Activated CD4-positive, alpha-beta T cell treated with anti-CD3 and anti-CD28 coated beads for 36 hours (primary cell): ENCODE results near the gene FAM20C. TPM values are rescaled to one million over a fixed set of nuclear protein-coding genes. Genes with fewer than 3 reads are reported as not detected.

Experiments used
- ATAC-seq: fragments of 200-7000 bp; cut with Tn5 transposase; one replicate; pipeline ENCODE4 v1.10.0; 2021; ENCODE audit warnings: mild to moderate bottlenecking, moderate library complexity
- CTCF ChIA-PET: fragments of 350-600 bp; sonication (Branson Sonifier 250); formaldehyde crosslinking; loops from one replicate; lab custom pipeline; 2021; ENCODE audit warnings: antibody characterized with exemption; lab: Charles Lee
- POLR2A ChIA-PET: fragments of 350-600 bp; sonication (Branson Sonifier 250); formaldehyde crosslinking; loops from one replicate; lab custom pipeline; 2021; ENCODE audit warnings: antibody characterized with exemption, inconsistent platforms; lab: Charles Lee
- DNase-seq: peaks from one replicate; pipeline ENCODE4 v3.0.0-alpha.2; 2020
- H3K27ac Mint-ChIP-seq: one replicate; pipeline ENCODE4 v1.8.0; 2021; ENCODE audit warnings: mixed read lengths
- H3K27me3 Mint-ChIP-seq: one replicate; pipeline ENCODE4 v1.8.0; 2021; ENCODE audit warnings: mixed read lengths
- H3K36me3 Mint-ChIP-seq: one replicate; pipeline ENCODE4 v1.8.0; 2021; ENCODE audit warnings: low read depth, mixed read lengths
- H3K4me1 Mint-ChIP-seq: one replicate; pipeline ENCODE4 v1.8.0; 2021; ENCODE audit warnings: mixed read lengths
- H3K4me3 Mint-ChIP-seq: one replicate; pipeline ENCODE4 v1.8.0; 2021; ENCODE audit warnings: mild to moderate bottlenecking, moderate library complexity, mixed read lengths
- H3K9me3 Mint-ChIP-seq: one replicate; pipeline ENCODE4 v1.8.0; 2021; ENCODE audit warnings: low read depth, mixed read lengths
- intact Hi-C, 2 experiments: fragments of 100-400 bp; cut with DNase I in 1 of 2; cut with micrococcal nuclease in 1 of 2; formaldehyde crosslinking; loops; one replicate each; pipeline versions ENCODE4 v1.14.2 to v1.15.1; 2022 to 2024; cut with DNase I, micrococcal nuclease
- total RNA-seq, 2 experiments: library from RNA; stranded (reverse); gene quantifications; one replicate each; pipeline ENCODE4 v1.2.3, GENCODE V29; 2021

Gene FAM20C
- total RNA-seq, 2 experiments from 2014 or later, result 0.21 to 0.59 TPM

DNA sequence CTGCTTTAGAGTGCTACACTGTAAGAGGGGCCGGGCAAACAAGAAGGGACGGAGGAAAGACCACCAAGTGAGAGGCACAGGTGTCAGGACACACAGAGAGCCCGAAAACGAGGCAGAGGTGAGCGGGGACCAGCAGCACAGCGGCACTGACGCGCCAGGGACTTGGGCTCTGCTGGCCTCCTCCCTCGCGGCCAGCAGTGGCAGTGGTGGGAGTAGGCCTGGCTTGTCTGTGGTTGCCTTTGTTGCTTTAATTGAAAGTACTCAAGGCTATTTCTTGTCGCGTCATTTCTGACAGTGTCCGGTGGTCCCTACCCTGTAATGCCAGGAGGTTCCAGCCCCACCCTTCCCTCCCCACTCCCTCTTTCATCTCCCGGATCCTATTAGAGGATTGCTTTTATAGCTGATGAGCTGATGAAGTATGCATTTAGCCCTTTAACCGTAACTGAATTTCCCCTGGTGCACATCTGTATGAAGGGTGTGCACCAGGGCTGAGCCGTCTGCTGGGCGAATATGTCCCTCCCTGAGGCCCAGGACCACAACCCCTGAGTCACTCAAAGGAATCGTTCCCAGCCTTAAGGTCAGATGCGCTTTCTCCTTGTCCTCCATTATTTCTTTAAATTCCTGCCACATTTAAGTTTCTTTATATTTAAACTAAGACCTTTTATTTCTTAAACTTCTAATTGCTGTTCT, 39.5 kb upstream of the FAM20C start:
- peaks cover 13% of the 10 kb centered on the region for H3K4me1 Mint-ChIP-seq
- H3K9me3 Mint-ChIP-seq, result no peaks in the 10 kb centered on the region
- H3K27ac Mint-ChIP-seq, result no peak overlapping the region
- intact Hi-C loops, result no loop called here
- ChIA-PET CTCF (no interaction called here), POLR2A (no interaction called here)
- H3K36me3 Mint-ChIP-seq, result peaks cover 2% of the 10 kb centered on the region
- ATAC-seq (no peak), DNase-seq (no peak)
- no peaks in the 10 kb centered on the region for H3K27me3 Mint-ChIP-seq
- H3K4me3 Mint-ChIP-seq, result no peak overlapping the region

GRCh38 chr7:153604-154003, 38.8 kb upstream of the FAM20C start:
- ATAC-seq, result no peak
- H3K4me3 Mint-ChIP-seq, result no peak overlapping the region
- CTCF ChIA-PET, result no interaction called here
- peaks cover 11% of the 10 kb centered on the region for H3K4me1 Mint-ChIP-seq
- DNase-seq, result no peak
- no peak overlapping the region for H3K27ac Mint-ChIP-seq
- no peaks in the 10 kb centered on the region for H3K9me3 Mint-ChIP-seq
- H3K27me3 Mint-ChIP-seq, result no peaks in the 10 kb centered on the region
- POLR2A ChIA-PET, result no interaction called here
- H3K36me3 Mint-ChIP-seq, result peaks cover 2% of the 10 kb centered on the region
- intact Hi-C loops, result no loop called here

DNA sequence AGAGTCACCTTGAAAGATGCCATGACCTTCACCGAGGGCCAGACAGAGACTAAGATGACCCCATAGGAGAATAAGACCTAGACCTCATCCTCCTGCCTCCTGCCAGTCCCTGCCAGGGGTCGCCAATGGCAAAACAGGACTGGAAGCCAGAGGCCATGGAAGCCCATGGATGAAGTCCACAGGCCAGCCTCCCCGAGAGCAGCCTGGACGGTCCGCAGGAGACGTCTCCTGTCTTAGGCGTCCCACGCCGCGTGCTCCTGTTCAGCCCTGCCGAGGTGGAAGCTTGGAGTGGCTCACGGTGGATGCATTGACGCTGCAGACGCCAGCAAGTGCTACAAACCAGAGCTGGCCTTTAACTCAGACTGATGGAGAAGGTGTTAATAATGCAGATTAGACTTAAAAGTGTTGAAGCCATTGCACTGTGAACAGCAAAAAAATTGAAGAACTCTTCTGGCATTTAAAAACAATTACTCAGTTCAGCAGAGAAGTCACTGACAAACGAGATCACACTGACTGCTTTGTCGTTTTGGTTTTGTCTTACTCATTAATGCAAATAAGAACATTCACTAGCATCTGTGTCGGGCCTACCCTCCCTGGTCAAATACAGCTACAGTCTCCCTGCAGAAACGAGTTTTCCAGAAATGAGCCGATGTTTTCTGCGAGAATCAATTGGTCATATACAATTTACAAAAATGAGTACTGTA, 38.1 kb upstream of the FAM20C start:
- Mint-ChIP-seq H3K9me3 (no peaks in the 10 kb centered on the region), H3K4me3 (no peak overlapping the region), H3K27ac (no peak overlapping the region), H3K4me1 (peaks cover 11% of the 10 kb centered on the region), H3K27me3 (no peaks in the 10 kb centered on the region), H3K36me3 (peaks cover under 1% of the 10 kb centered on the region)
- CTCF ChIA-PET, result interaction anchor here (0.5 kb wide), 2 partner anchors 95 to 172 kb away, joined by 3 read pairs; no protein-coding TSS in a partner anchor
- intact Hi-C loops, result no loop called here
- POLR2A ChIA-PET, result no interaction called here
- DNase-seq, result no peak
- ATAC-seq, result no peak

- no peak for DNase-seq
- no peak for ATAC-seq
- Mint-ChIP-seq H3K4me1 (peaks cover 3% of the 10 kb centered on the region), H3K27ac (no peak overlapping the region), H3K36me3 (no peaks in the 10 kb centered on the region), H3K9me3 (no peaks in the 10 kb centered on the region), H3K27me3 (no peaks in the 10 kb centered on the region), H3K4me3 (no peak overlapping the region)
- intact Hi-C loops, result no loop called here
- ChIA-PET CTCF (no interaction called here), POLR2A (no interaction called here)
Observed at GRCh38 chr7:155469-155900, 36.9 kb upstream of the FAM20C start.

- ChIA-PET CTCF (no interaction called here), POLR2A (interaction anchor here (0.6 kb wide), 1 partner anchor 31 kb away, joined by 3 read pairs; no protein-coding TSS in a partner anchor)
- no peaks in the 10 kb centered on the region for H3K9me3 Mint-ChIP-seq
- H3K4me3 Mint-ChIP-seq, result no peak overlapping the region
- intact Hi-C loops, result no loop called here
- no peaks in the 10 kb centered on the region for H3K4me1 Mint-ChIP-seq
- ATAC-seq (no peak), DNase-seq (no peak)
- H3K36me3 Mint-ChIP-seq, result no peaks in the 10 kb centered on the region
- H3K27ac Mint-ChIP-seq, result no peak overlapping the region
- H3K27me3 Mint-ChIP-seq, result no peaks in the 10 kb centered on the region
Observed at GRCh38 chr7:156111-157007, 36.0 kb upstream of the FAM20C start.

- intact Hi-C loops, result no loop called here
- Mint-ChIP-seq H3K36me3 (no peaks in the 10 kb centered on the region), H3K27ac (no peak overlapping the region), H3K9me3 (no peaks in the 10 kb centered on the region), H3K4me1 (no peaks in the 10 kb centered on the region), H3K4me3 (no peak overlapping the region), H3K27me3 (no peaks in the 10 kb centered on the region)
- no peak for ATAC-seq
- POLR2A ChIA-PET, result interaction anchor here (0.6 kb wide), 1 partner anchor 32 kb away, joined by 3 read pairs; no protein-coding TSS in a partner anchor
- CTCF ChIA-PET, result interaction anchor here (0.8 kb wide), 1 partner anchor 231 kb away, joined by 3 read pairs; no protein-coding TSS in a partner anchor
- DNase-seq, result no peak
Observed at GRCh38 chr7:157008-157310, 35.4 kb upstream of the FAM20C start.

GRCh38 chr7:157771-158625, 34.4 kb upstream of the FAM20C start:
- ChIA-PET POLR2A (no interaction called here), CTCF (interaction anchor here (0.8 kb wide), 1 partner anchor 230 kb away, joined by 3 read pairs; no protein-coding TSS in a partner anchor)
- H3K27ac Mint-ChIP-seq, result no peak overlapping the region
- no peak overlapping the region for H3K4me3 Mint-ChIP-seq
- no peaks in the 10 kb centered on the region for H3K36me3 Mint-ChIP-seq
- no peak for ATAC-seq
- DNase-seq, result no peak
- no peaks in the 10 kb centered on the region for H3K4me1 Mint-ChIP-seq
- no peaks in the 10 kb centered on the region for H3K27me3 Mint-ChIP-seq
- intact Hi-C loops, result no loop called here
- H3K9me3 Mint-ChIP-seq, result no peaks in the 10 kb centered on the region

DNA sequence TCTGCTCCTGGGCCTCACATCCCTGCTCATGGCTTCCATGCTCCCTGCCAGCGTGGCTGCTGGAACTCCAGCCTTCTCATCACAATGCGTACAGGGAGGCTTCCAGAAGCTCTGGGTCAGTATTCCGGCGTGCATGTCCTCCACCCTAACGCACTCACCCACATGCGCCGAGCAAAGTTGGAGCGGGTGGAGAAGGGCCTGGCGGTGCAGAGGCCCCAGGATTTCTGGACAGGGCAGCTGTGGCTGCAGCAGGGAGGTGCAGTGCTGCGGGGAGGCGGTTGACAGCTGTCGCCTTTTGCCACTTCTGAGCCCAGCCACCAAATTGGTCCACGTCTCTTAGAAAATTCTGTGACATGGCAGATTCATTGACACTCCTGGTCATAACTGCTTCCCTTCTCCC, 33.6 kb upstream of the FAM20C start:
- Mint-ChIP-seq H3K36me3 (no peaks in the 10 kb centered on the region), H3K27ac (no peak overlapping the region), H3K27me3 (peaks cover 4% of the 10 kb centered on the region), H3K4me1 (no peaks in the 10 kb centered on the region), H3K9me3 (no peaks in the 10 kb centered on the region), H3K4me3 (no peak overlapping the region)
- ChIA-PET POLR2A (no interaction called here), CTCF (no interaction called here)
- intact Hi-C loops, result no loop called here
- no peak for ATAC-seq
- no peak for DNase-seq

- Mint-ChIP-seq H3K4me3 (no peak overlapping the region), H3K4me1 (no peaks in the 10 kb centered on the region), H3K36me3 (no peaks in the 10 kb centered on the region), H3K27me3 (peaks cover 5% of the 10 kb centered on the region), H3K9me3 (no peaks in the 10 kb centered on the region), H3K27ac (no peak overlapping the region)
- DNase-seq (no peak), ATAC-seq (no peak)
- intact Hi-C loops, result no loop called here
- POLR2A ChIA-PET, result no interaction called here
- CTCF ChIA-PET, result no interaction called here
Observed at GRCh38 chr7:159370-160270, 32.8 kb upstream of the FAM20C start.

- POLR2A ChIA-PET, result no interaction called here
- Mint-ChIP-seq H3K36me3 (no peaks in the 10 kb centered on the region), H3K9me3 (no peaks in the 10 kb centered on the region), H3K4me3 (no peak overlapping the region), H3K27ac (no peak overlapping the region), H3K4me1 (no peaks in the 10 kb centered on the region), H3K27me3 (peaks cover 10% of the 10 kb centered on the region)
- intact Hi-C loops, result no loop called here
- DNase-seq, result no peak
- CTCF ChIA-PET, result no interaction called here
- ATAC-seq, result no peak
Observed at GRCh38 chr7:160958-161725, 31.2 kb upstream of the FAM20C start.
